Gastroesophageal sphincter (tissue), 4 donors: Measurements from ENCODE around the gene FLOT2. TPM values are rescaled to one million over a fixed set of nuclear protein-coding genes. Genes with fewer than 3 reads are reported as not detected.
A peak's percentile ranks its signal among the peaks of the same experiment; 100 is the strongest.

Experiments
- ATAC-seq: fragments of 150-250 bp; one replicate; pipeline ENCODE4 v1.9.1; 2016; ENCODE audit warnings: mild to moderate bottlenecking, moderate library complexity
- H3K27ac ChIP-seq, 4 donors: fragments of 200-600 bp; sonication (generic) in 3 of 4; 1 replicate in 3 of 4; 2 replicates in 1 of 4; pipeline ENCODE4 v1.5.1; 2016 to 2019
- H3K27me3 ChIP-seq: fragments of 200-600 bp; sonication (generic); one replicate; pipeline ENCODE4 v1.5.1; 2019
- H3K36me3 ChIP-seq, 2 donors: fragments of 200-600 bp; sonication (generic); one replicate each; pipeline ENCODE4 v1.5.1; 2019; ENCODE audit warnings: control low read depth in 1 of 2
- H3K4me1 ChIP-seq, 3 donors: fragments of 200-600 bp; sonication (generic); 1 replicate in 2 of 3; 2 replicates in 1 of 3; pipeline ENCODE4 v1.5.1; 2016 to 2019; ENCODE audit warnings: control low read depth in 2 of 3
- H3K4me3 ChIP-seq, 2 donors: fragments of 200-600 bp; sonication (generic); one replicate each; pipeline ENCODE4 v1.5.1; 2019; ENCODE audit warnings: mild to moderate bottlenecking in 1 of 2, moderate library complexity in 1 of 2
- H3K9me3 ChIP-seq, 3 donors: fragments of 200-600 bp; sonication (generic); one replicate each; pipeline ENCODE4 v1.5.1; 2017 to 2019; ENCODE audit warnings: control low read depth in 2 of 3
- EP300 ChIP-seq: sonication (generic); formaldehyde crosslinking; IDR thresholded peaks from one replicate; pipeline ENCODE4 v1.6.1; 2017; ENCODE audit warnings: antibody characterized with exemption, mild to moderate bottlenecking
- POLR2A ChIP-seq, 2 donors: fragments of 450-650 bp; IDR thresholded peaks; one replicate each; pipeline ENCODE4 v1.6.1; 2017; ENCODE audit warnings: antibody characterized with exemption in 2 of 2, mild to moderate bottlenecking in 2 of 2, moderate library complexity in 1 of 2
- POLR2AphosphoS5 ChIP-seq: sonication (generic); formaldehyde crosslinking; IDR thresholded peaks from one replicate; pipeline ENCODE4 v1.6.1; 2017; ENCODE audit warnings: antibody characterized with exemption
- WGBS, 2 donors: methylation state at CpG; one replicate each; pipeline ENCODE4 v1.1.5; 2018; ENCODE audit warnings: low coverage in 1 of 2; 5-methylcytosine and 5-hydroxymethylcytosine counted together
- total RNA-seq, 4 donors: library from RNA; depleted of rRNA; stranded (reverse); fragments of >200 nt; gene quantifications; one replicate each; pipeline ENCODE4 v1.1.0, GENCODE V29; 2016
- TF ChIP-seq, protein P1 (sequence below), 4 experiments: fragments of 200-600 bp in 2 of 4; fragments of 450-650 bp in 2 of 4; sonication (generic) in 1 of 4; IDR thresholded peaks; one replicate each; pipeline ENCODE4 v1.5.1; 2017 to 2019; ENCODE audit warnings: antibody characterized with exemption in 4 of 4, mild to moderate bottlenecking in 2 of 4, moderate library complexity in 2 of 4

FLOT2 gene
- total RNA-seq, 4 donors from 2014 or later, result 71.6 to 107 (median 91.2) TPM

- 74 to 100% methylated on average over 1 to 4 of the region's 5 CpGs for WGBS, 2 donors
- H3K27me3 ChIP-seq, result no peaks in the 10 kb centered on the region
- H3K4me1 ChIP-seq, result peaks cover 0 to 18% (median 5%) of the 10 kb centered on the region in 3 donors
- peaks cover 0 to 52% of the 10 kb centered on the region in 2 donors for H3K36me3 ChIP-seq
- no peak overlapping the region for H3K4me3 ChIP-seq
- no peak for ATAC-seq
- H3K27ac ChIP-seq, result no peak overlapping the region
- H3K9me3 ChIP-seq, result no peaks in the 10 kb centered on the region
- TF ChIP-seq POLR2AphosphoS5, result no peak
- TF ChIP-seq, protein P1, sequence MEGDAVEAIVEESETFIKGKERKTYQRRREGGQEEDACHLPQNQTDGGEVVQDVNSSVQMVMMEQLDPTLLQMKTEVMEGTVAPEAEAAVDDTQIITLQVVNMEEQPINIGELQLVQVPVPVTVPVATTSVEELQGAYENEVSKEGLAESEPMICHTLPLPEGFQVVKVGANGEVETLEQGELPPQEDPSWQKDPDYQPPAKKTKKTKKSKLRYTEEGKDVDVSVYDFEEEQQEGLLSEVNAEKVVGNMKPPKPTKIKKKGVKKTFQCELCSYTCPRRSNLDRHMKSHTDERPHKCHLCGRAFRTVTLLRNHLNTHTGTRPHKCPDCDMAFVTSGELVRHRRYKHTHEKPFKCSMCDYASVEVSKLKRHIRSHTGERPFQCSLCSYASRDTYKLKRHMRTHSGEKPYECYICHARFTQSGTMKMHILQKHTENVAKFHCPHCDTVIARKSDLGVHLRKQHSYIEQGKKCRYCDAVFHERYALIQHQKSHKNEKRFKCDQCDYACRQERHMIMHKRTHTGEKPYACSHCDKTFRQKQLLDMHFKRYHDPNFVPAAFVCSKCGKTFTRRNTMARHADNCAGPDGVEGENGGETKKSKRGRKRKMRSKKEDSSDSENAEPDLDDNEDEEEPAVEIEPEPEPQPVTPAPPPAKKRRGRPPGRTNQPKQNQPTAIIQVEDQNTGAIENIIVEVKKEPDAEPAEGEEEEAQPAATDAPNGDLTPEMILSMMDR (IDR thresholded peaks at IDR 0.05), result no peak
- no peak for TF ChIP-seq POLR2A (IDR thresholded peaks at IDR 0.05)
- no peak for TF ChIP-seq EP300
Observed at GRCh38 chr17:28856028-28856574, 41.4 kb downstream of the FLOT2 start.

GRCh38 chr17:28855336-28855679, 42.2 kb downstream of the FLOT2 start:
- Histone ChIP-seq H3K4me3 (peak overlapping the region; percentile 72 to 84), H3K9me3 (no peaks in the 10 kb centered on the region), H3K27ac (peak overlapping the region; percentile 63 to 87 (median 83)), H3K27me3 (no peaks in the 10 kb centered on the region), H3K4me1 (peaks cover 0 to 18% (median 5%) of the 10 kb centered on the region in 3 donors), H3K36me3 (peaks cover 0 to 44% of the 10 kb centered on the region in 2 donors)
- 16 to 18% methylated on average over 3 to 5 of the region's 5 CpGs for WGBS, 2 donors
- no peak for ATAC-seq
- TF ChIP-seq, protein P1 (IDR thresholded peaks at IDR 0.05), result no peak
- TF ChIP-seq POLR2AphosphoS5 (no peak), POLR2A (IDR thresholded peaks at IDR 0.05) (no peak), EP300 (no peak)

DNA sequence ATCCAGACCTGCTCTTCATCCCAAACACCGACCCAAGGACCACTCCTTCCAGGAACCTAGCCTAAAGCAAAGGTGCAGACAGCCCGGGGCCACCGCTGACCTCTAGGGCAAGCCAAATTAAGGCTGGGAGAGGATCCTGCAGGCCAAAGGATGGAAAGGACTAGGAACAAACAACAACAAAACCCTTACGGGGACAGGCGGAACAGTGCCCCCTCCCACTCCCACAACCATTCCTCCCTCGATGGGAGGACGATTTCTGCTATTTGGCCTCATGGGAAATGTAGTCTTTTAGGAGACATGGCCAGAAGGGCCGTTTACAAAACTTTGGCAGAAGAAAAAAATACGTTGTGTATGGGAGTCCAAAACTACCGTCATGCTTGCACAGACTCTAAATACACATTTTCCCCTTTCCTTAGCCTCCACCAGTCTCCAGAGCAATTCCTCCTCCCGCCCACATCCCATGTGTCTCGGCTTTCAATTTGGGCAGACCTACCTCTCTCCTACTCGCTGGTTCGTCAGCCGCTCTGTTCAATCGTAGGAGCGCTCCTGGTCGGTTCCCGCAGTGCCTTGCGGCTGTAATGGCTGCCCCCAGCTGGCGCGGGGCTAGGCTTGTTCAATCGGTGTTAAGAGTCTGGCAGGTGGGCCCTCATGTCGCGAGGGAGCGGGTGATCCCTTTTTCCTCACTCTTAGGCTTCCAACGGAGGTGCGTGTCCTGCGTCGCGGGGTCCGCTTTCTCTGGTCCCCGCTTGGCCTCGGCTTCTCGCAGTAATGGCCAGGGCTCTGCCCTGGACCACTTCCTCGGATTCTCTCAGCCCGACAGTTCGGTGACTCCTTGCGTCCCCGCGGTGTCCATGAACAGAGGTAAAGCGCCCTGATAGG, 42.8 kb downstream of the FLOT2 start, which contains the start of gene ERAL1:
Gene ERAL1 (plus strand): TSS at position 560 of the 879 bp plus-strand sequence. CDS start 19 bp downstream, at position 579.
- H3K36me3 ChIP-seq, result peaks cover 0 to 38% of the 10 kb centered on the region in 2 donors
- WGBS, 2 donors, result 0% methylated on average over 23 to 26 of the region's 42 CpGs
- H3K27me3 ChIP-seq, result no peaks in the 10 kb centered on the region
- no peak for TF ChIP-seq EP300
- TF ChIP-seq POLR2AphosphoS5, result peak; percentile 75
- peak; percentile 32 to 53 for TF ChIP-seq POLR2A (IDR thresholded peaks at IDR 0.05)
- TF ChIP-seq, protein P1 (IDR thresholded peaks at IDR 0.05), result peak in 3 of 4 experiments; percentile 4 to 50 (median 4)
- H3K4me1 ChIP-seq, result peaks cover 0 to 18% (median 5%) of the 10 kb centered on the region in 3 donors
- H3K4me3 ChIP-seq, result peak within 1 kb of the TSS; percentile 72 to 84
- peak; percentile 99 for ATAC-seq
- H3K27ac ChIP-seq, result peak within 1 kb of the TSS; percentile 63 to 87 (median 83)
- no peaks in the 10 kb centered on the region for H3K9me3 ChIP-seq

GRCh38 chr17:28853295-28853694, 44.2 kb downstream of the FLOT2 start:
- Histone ChIP-seq H3K27ac (no peak overlapping the region), H3K4me1 (peaks cover 0 to 18% (median 5%) of the 10 kb centered on the region in 3 donors), H3K27me3 (no peaks in the 10 kb centered on the region), H3K36me3 (peaks cover 0 to 24% of the 10 kb centered on the region in 2 donors), H3K4me3 (no peak overlapping the region), H3K9me3 (no peaks in the 10 kb centered on the region)
- TF ChIP-seq, protein P1 (IDR thresholded peaks at IDR 0.05), result no peak
- TF ChIP-seq POLR2AphosphoS5, result no peak
- TF ChIP-seq EP300, result no peak
- no peak for TF ChIP-seq POLR2A (IDR thresholded peaks at IDR 0.05)
- WGBS, 2 donors, result 80 to 100% methylated on average over 1 to 2 of the region's 2 CpGs
- ATAC-seq, result no peak
